Stimulated activated naive CD8-positive, alpha-beta T cell treated with anti-CD3 and anti-CD28 coated beads, Interleukin-15, Interleukin-2, amounts not matched to agents 100 U/mL and 50 U/mL, for 24 hours (primary cell): ENCODE data around the gene CTXND1.

Experiments
- ATAC-seq: fragments of 150-1000 bp; cut with Tn5 transposase; one replicate; pipeline ENCODE4 v1.10.0; 2021
- DNase-seq: peaks from one replicate; pipeline ENCODE4 v3.0.0; 2021

CTXND1 gene

GRCh38 chr15:80208758-80209734, 43.0 kb downstream of the CTXND1 start:
- DNase-seq = no peak
- ATAC-seq = no peak

- ATAC-seq (no peak), DNase-seq (no peak)
Measured at GRCh38 chr15:80207887-80208286, 44.1 kb downstream of the CTXND1 start.

GRCh38 chr15:80204231-80204630, 47.8 kb downstream of the CTXND1 start:
- ATAC-seq = no peak
- DNase-seq = no peak

GRCh38 chr15:80203361-80203885, 48.6 kb downstream of the CTXND1 start:
- ATAC-seq (no peak), DNase-seq (no peak)

- ATAC-seq (no peak), DNase-seq (no peak)
Measured at GRCh38 chr15:80202641-80203360, 49.2 kb downstream of the CTXND1 start.

GRCh38 chr15:80202016-80202315, 50.0 kb downstream of the CTXND1 start:
- no peak for ATAC-seq

GRCh38 chr15:80201256-80202015, 50.6 kb downstream of the CTXND1 start:
- no peak for DNase-seq

More at GRCh38 chr15:80202016-80202315, 50.0 kb downstream of the CTXND1 start:
- no peak for DNase-seq

GRCh38 chr15:80199869-80200268, 52.1 kb downstream of the CTXND1 start:
- no peak for ATAC-seq
- no peak for DNase-seq

More at GRCh38 chr15:80201256-80202015, 50.6 kb downstream of the CTXND1 start:
- ATAC-seq = no peak

GRCh38 chr15:80199366-80199765, 52.6 kb downstream of the CTXND1 start:
- ATAC-seq (no peak), DNase-seq (no peak)

- ATAC-seq (no peak), DNase-seq (no peak)
Measured at GRCh38 chr15:80194914-80195313, 57.1 kb downstream of the CTXND1 start.

GRCh38 chr15:80194186-80194585, 57.8 kb downstream of the CTXND1 start:
- ATAC-seq (no peak), DNase-seq (no peak)

- no peak for ATAC-seq
- no peak for DNase-seq
Measured at GRCh38 chr15:80191897-80192595, 60.0 kb downstream of the CTXND1 start.

GRCh38 chr15:80191198-80191597, 60.8 kb downstream of the CTXND1 start:
- DNase-seq = no peak
- no peak for ATAC-seq

- DNase-seq (no peak), ATAC-seq (no peak)
Measured at GRCh38 chr15:80188251-80188650, 63.8 kb downstream of the CTXND1 start.

- no peak for ATAC-seq
- DNase-seq = no peak
Measured at GRCh38 chr15:80186597-80186996, 65.4 kb downstream of the CTXND1 start.

- DNase-seq (no peak), ATAC-seq (no peak)
Measured at GRCh38 chr15:80186066-80186465, 65.9 kb downstream of the CTXND1 start.

GRCh38 chr15:80185152-80185551, 66.9 kb downstream of the CTXND1 start:
- DNase-seq = no peak
- ATAC-seq = no peak

- ATAC-seq (no peak), DNase-seq (no peak)
Measured at GRCh38 chr15:80184554-80184953, 67.5 kb downstream of the CTXND1 start.

GRCh38 chr15:80183886-80184285, 68.1 kb downstream of the CTXND1 start:
- DNase-seq (no peak), ATAC-seq (no peak)

GRCh38 chr15:80183306-80183705, 68.7 kb downstream of the CTXND1 start:
- ATAC-seq = no peak
- DNase-seq = no peak

GRCh38 chr15:80182611-80183261, 69.3 kb downstream of the CTXND1 start:
- no peak for ATAC-seq
- DNase-seq = no peak
